GM18499 (cell line): ENCODE results near the gene BNC1.
"Not testable (repeated sequence)": the region's sequence is repeated elsewhere in the genome, so short reads cannot be mapped to it uniquely, and the experiment has no call there.

Experiments
- ATAC-seq: cut with Tn5 transposase; IDR thresholded peaks from one replicate; pipeline ENCODE4 v1.9.1; 2021; ENCODE audit warnings: moderate number of reproducible peaks; ENCODE audit not compliant: insufficient read depth, unreplicated experiment

BNC1 gene

GRCh38 chr15:83250781-83251180, 33.7 kb downstream of the BNC1 start:
- no peak for ATAC-seq

- ATAC-seq: no peak
Measured at GRCh38 chr15:83249030-83249343, 35.5 kb downstream of the BNC1 start.

GRCh38 chr15:83248151-83249029, 36.1 kb downstream of the BNC1 start:
- ATAC-seq: no peak

- ATAC-seq: no peak
Measured at GRCh38 chr15:83243634-83244033, 40.8 kb downstream of the BNC1 start.

GRCh38 chr15:83230242-83230641, 54.2 kb downstream of the BNC1 start:
- no peak for ATAC-seq

- ATAC-seq: no peak
Measured at GRCh38 chr15:83225449-83225848, 59.0 kb downstream of the BNC1 start.

GRCh38 chr15:83221781-83222180, 62.7 kb downstream of the BNC1 start:
- not testable (repeated sequence) for ATAC-seq

- ATAC-seq: no peak
Measured at GRCh38 chr15:83219026-83219425, 65.4 kb downstream of the BNC1 start.

GRCh38 chr15:83215306-83215705, 69.2 kb downstream of the BNC1 start:
- ATAC-seq: no peak

GRCh38 chr15:83210619-83211018, 73.8 kb downstream of the BNC1 start:
- no peak for ATAC-seq

GRCh38 chr15:83209333-83209732, 75.1 kb downstream of the BNC1 start:
- ATAC-seq: no peak

- no peak for ATAC-seq
Measured at GRCh38 chr15:83208367-83208661, 76.2 kb downstream of the BNC1 start.

GRCh38 chr15:83207660-83208366, 76.7 kb downstream of the BNC1 start, which contains the start of gene HDGFL3:
TSS of gene HDGFL3 (minus strand) at chr15:83207823. CDS start at chr15:83207414, 409 bp downstream.
- ATAC-seq: no peak

GRCh38 chr15:83207009-83207659, 77.3 kb downstream of the BNC1 start:
- ATAC-seq: no peak

GRCh38 chr15:83206526-83207008, 77.9 kb downstream of the BNC1 start:
- ATAC-seq: no peak
